22Rv1 (cell line): ENCODE measurements around the gene QPCT.

Experiments
- H3K27ac ChIP-seq: fragments of 450-650 bp; 2 replicates; pipeline ENCODE4 v1.5.1; 2017
- CTCF ChIP-seq: fragments of 450-650 bp; IDR thresholded peaks from 2 replicates; pipeline ENCODE4 v1.5.1; 2017; ENCODE audit warnings: mild to moderate bottlenecking
- ZFX ChIP-seq: fragments of 450-650 bp; IDR thresholded peaks from 2 replicates; pipeline ENCODE4 v1.6.1; 2017; ENCODE audit warnings: antibody characterized with exemption, borderline replicate concordance

The QPCT gene

DNA sequence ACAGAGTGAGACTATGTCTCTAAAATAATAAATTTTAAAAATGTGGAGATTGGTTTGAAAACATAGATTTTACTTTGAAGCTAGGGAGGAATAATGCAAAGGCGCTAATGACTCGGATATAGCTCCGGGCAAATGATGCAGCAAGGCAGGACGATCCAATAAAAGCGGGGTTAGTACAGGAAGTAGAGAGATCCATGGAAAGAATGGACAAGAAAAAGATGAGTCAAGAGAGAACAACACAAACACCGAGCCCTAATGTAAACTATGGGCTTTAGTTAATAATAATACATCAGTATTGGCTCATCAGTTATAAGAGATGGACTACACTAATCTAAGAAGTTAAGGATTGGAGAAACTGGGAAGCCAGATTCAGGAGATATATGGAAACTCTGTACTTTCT, 74.5 kb downstream of the QPCT start:
- H3K27ac ChIP-seq, result no peak overlapping the region
- TF ChIP-seq CTCF (no peak), ZFX (no peak)

DNA sequence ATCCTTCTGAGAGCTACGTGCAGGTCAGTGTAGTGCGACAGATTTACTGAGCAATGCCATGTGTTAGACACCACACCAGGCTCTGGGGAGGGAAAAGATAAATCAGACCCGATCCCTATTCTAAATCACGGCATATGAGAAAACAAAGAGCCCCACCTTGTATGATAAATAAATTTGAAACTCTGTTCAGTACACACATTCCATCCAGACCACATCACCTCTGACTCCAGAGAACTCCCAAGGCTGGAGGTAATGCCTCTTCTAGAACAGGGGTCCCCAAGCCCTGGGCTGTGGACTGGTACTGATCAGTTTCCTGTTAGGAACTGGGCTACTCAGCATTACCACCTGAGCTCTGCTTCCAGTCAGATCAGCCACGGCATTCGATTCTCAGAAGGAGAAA, 77.3 kb downstream of the QPCT start:
- TF ChIP-seq ZFX (no peak), CTCF (no peak)
- no peak overlapping the region for H3K27ac ChIP-seq

DNA sequence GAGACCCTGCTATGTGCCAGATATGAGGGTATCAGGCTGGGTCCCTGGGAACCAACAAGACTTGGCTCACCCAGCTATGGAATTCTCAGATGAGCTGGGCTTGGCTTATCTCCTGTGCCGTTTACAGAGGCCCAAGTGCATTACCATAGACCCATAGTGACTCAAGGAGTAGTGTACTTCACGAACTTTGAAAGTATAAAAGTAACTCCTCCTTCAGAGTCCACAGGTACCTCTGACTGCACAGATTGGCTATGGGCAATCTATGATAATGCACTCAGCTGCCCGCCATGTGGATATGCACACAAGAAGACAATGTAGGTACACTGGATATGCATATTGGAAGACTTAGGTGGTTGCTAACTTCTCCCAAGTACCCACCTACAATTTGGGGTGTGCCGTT, 78.4 kb downstream of the QPCT start:
- TF ChIP-seq ZFX (no peak), CTCF (no peak)
- H3K27ac ChIP-seq, result no peak overlapping the region
